HepG2 (cell line): ENCODE measurements around the gene RALB. TPM values are rescaled to one million over a fixed set of nuclear protein-coding genes. Genes with fewer than 3 reads are reported as not detected.
A peak's percentile ranks its signal among the peaks of the same experiment; 100 is the strongest.

ENCODE experiments used
- ATAC-seq: fragments of 200-7000 bp; cut with Tn5 transposase; 3 replicates; pipeline ENCODE4 v1.9.1; 2020; ENCODE audit warnings: mild to moderate bottlenecking, moderate library complexity
- BruUV-seq: library from RNA; stranded (reverse); fragments of 400-500 nt; replicated peaks from 2 replicates; lab custom pipeline; 2021; lab: Mats Ljungman, UMichigan
- CTCF ChIA-PET: fragments of 300-600 bp; formaldehyde crosslinking; extraction: SDS; loops from one replicate; lab custom pipeline; 2021; ENCODE audit warnings: low total read pairs, inconsistent platforms, low intra/inter-chr PET ratio; lab: Yijun Ruan, JAX
- POLR2A ChIA-PET: fragments of 350-600 bp; sonication (Branson Sonifier 250); formaldehyde crosslinking; loops from one replicate; lab custom pipeline; 2020; ENCODE audit warnings: antibody characterized with exemption, inconsistent platforms; lab: Yijun Ruan, JAX
- DNase-seq: peaks from one replicate; pipeline ENCODE4 v3.0.0-alpha.2; 2015; ENCODE audit warnings: low spot score
- FAIRE-seq: peaks from 3 replicates; lab custom pipeline; 2011; peaks lifted over from hg19 to GRCh38; lab: Jason Lieb, UNC
- H2AFZ ChIP-seq: one replicate; pipeline ENCODE4 v1.6.1; 2011; ENCODE audit warnings: low read length, inconsistent platforms
- H3K27ac ChIP-seq: fragments of 300-600 bp; 3 replicates; pipeline ENCODE4 v1.8.0; 2011; ENCODE audit warnings: mixed run types, mild to moderate bottlenecking, mixed read lengths, low read length, inconsistent platforms; ENCODE audit not compliant: insufficient read depth; ENCODE audit errors: extremely low read length
- H3K27me3 ChIP-seq, 2 experiments: fragments of 200-600 bp in 1 of 2; 2 replicates in 1 of 2; 3 replicates in 1 of 2; pipeline versions ENCODE4 v1.6.0 to v1.8.0; 2011; ENCODE audit warnings: low read length in 2 of 2, mild to moderate bottlenecking in 2 of 2, moderate library complexity in 2 of 2, inconsistent platforms in 1 of 2; ENCODE audit not compliant: insufficient read depth in 2 of 2, control insufficient read depth in 1 of 2
- H3K36me3 ChIP-seq, 2 experiments: fragments of 200-600 bp in 1 of 2; replicated peaks in 1 of 2; 2 replicates in 1 of 2; 3 replicates in 1 of 2; pipeline versions ENCODE4 v1.5.1 to v1.8.0; 2011; ENCODE audit warnings: low read length in 2 of 2, inconsistent platforms in 1 of 2; ENCODE audit not compliant: insufficient read depth in 2 of 2, control insufficient read depth in 1 of 2
- H3K4me1 ChIP-seq: 2 replicates; pipeline ENCODE4 v1.5.1; 2012; ENCODE audit warnings: low read length, inconsistent platforms; ENCODE audit not compliant: insufficient read depth
- H3K4me2 ChIP-seq: 2 replicates; pipeline ENCODE4 v1.6.0; 2011; ENCODE audit warnings: low read depth, low read length, inconsistent platforms
- H3K4me3 ChIP-seq, 3 experiments: fragments of 200-600 bp in 1 of 3; sonication (generic), shearing (Covaris generic) in 1 of 3; replicated peaks in 1 of 3; 2 replicates each; pipeline ENCODE4 v1.5.1; 2011 to 2016; ENCODE audit warnings: low read length in 3 of 3, inconsistent platforms in 2 of 3, low read depth in 2 of 3, mild to moderate bottlenecking in 2 of 3, control low read depth in 1 of 3, mixed read lengths in 1 of 3; ENCODE audit not compliant: insufficient read depth in 1 of 3
- H3K79me2 ChIP-seq: one replicate; pipeline ENCODE4 v1.6.1; 2011; ENCODE audit warnings: low read length, inconsistent platforms; ENCODE audit not compliant: insufficient read depth
- H3K9ac ChIP-seq: 2 replicates; pipeline ENCODE4 v1.6.0; 2011; ENCODE audit warnings: mild to moderate bottlenecking, low read depth, low read length, inconsistent platforms; ENCODE audit not compliant: insufficient read depth
- H3K9me3 ChIP-seq: 2 replicates; pipeline ENCODE4 v1.5.1; 2012; ENCODE audit warnings: mild to moderate bottlenecking, low read length
- H4K20me1 ChIP-seq: 2 replicates; pipeline ENCODE4 v1.6.0; 2011; ENCODE audit warnings: inconsistent platforms, mild to moderate bottlenecking, low read length, moderate library complexity; ENCODE audit not compliant: insufficient read depth
- CTCF ChIP-seq: sonication (generic); formaldehyde crosslinking; IDR thresholded peaks from 2 replicates; pipeline ENCODE4 v1.5.0; 2020; ENCODE audit warnings: mild to moderate bottlenecking, missing genetic modification reagents, moderate library complexity
- DMTF1 ChIP-seq: sonication (generic); formaldehyde crosslinking; IDR thresholded peaks from 2 replicates; pipeline ENCODE4 v1.4.0; 2020; ENCODE audit warnings: mild to moderate bottlenecking, missing genetic modification reagents
- EEA1 ChIP-seq: sonication (generic); formaldehyde crosslinking; IDR thresholded peaks from 2 replicates; pipeline ENCODE4 v1.5.1; 2020; ENCODE audit warnings: mild to moderate bottlenecking, missing genetic modification reagents, borderline replicate concordance
- ELF4 ChIP-seq: sonication (generic); formaldehyde crosslinking; IDR thresholded peaks from 2 replicates; pipeline ENCODE4 v1.5.0; 2020; ENCODE audit warnings: missing genetic modification reagents, mild to moderate bottlenecking, moderate library complexity, borderline replicate concordance
- PRMT3 ChIP-seq: sonication (generic); formaldehyde crosslinking; IDR thresholded peaks from 2 replicates; pipeline ENCODE4 v1.8.1; 2022; ENCODE audit warnings: low read depth, mild to moderate bottlenecking, moderate library complexity, missing genetic modification reagents, borderline replicate concordance
- RARA ChIP-seq: IDR thresholded peaks from 2 replicates; pipeline ENCODE4 v1.6.1; 2016; ENCODE audit warnings: missing genetic modification reagents, missing compliant biosample characterization
- STAG1 ChIP-seq: sonication (generic); formaldehyde crosslinking; IDR thresholded peaks from 2 replicates; pipeline ENCODE4 v1.4.0; 2020; ENCODE audit warnings: missing genetic modification reagents
- TRAFD1 ChIP-seq: sonication (generic); formaldehyde crosslinking; IDR thresholded peaks from 2 replicates; pipeline ENCODE4 v1.5.1; 2020; ENCODE audit warnings: missing genetic modification reagents, mild to moderate bottlenecking, borderline replicate concordance
- ZNF263 ChIP-seq: sonication (generic); formaldehyde crosslinking; IDR thresholded peaks from 2 replicates; pipeline ENCODE4 v1.4.0; 2020; ENCODE audit warnings: missing genetic modification reagents
- ZNF776 ChIP-seq: sonication (generic); formaldehyde crosslinking; IDR thresholded peaks from 2 replicates; pipeline ENCODE4 v1.4.0; 2020; ENCODE audit warnings: mild to moderate bottlenecking, missing genetic modification reagents
- ZUFSP ChIP-seq: sonication (generic); formaldehyde crosslinking; IDR thresholded peaks from 2 replicates; pipeline ENCODE4 v1.9.0; 2021; ENCODE audit warnings: missing genetic modification reagents, mild to moderate bottlenecking, borderline replicate concordance
- WGBS: methylation state at CpG from one replicate; pipeline ENCODE4 v1.1.6; 2017; ENCODE audit warnings: low lambda C conversion rate; 5-methylcytosine and 5-hydroxymethylcytosine counted together
- in situ Hi-C: cut with HindIII; loops from 2 replicates; pipeline ENCODE4 v1.10.0; 2017; ENCODE audit warnings: low pct_unique_long_range_greater_than_20kb; ENCODE audit not compliant: extremely low pct_ligation_motif_present
- intact Hi-C: fragments of 100-400 bp; cut with micrococcal nuclease; formaldehyde crosslinking; loops from one replicate; pipeline ENCODE4 v1.10.0; 2022; ENCODE audit not compliant: unreplicated experiment
- polyA plus RNA-seq, 8 experiments: library from polyadenylated mRNA; depleted of rRNA in 3 of 8; stranded (reverse) in 7 of 8; unstranded in 1 of 8; fragments of >200 nt; fragmentation: Illumina TruSeq in 4 of 8; extraction: Trizol in 4 of 8; gene quantifications; 2 replicates each; pipeline versions ENCODE4 v1.2.1 to v1.2.3, GENCODE V29; 2011 to 2016; ENCODE audit warnings: low read depth in 4 of 8, missing spikeins in 1 of 8, mixed read lengths in 1 of 8; ENCODE audit not compliant: insufficient read depth in 1 of 8
- total RNA-seq, 5 experiments: library from RNA; depleted of rRNA; stranded (reverse); fragments of >200 nt; fragmentation: Illumina TruSeq; extraction: Trizol; gene quantifications; 2 replicates each; pipeline ENCODE4 v1.2.3, GENCODE V29; 2016; ENCODE audit warnings: low read depth in 1 of 5

Gene RALB
- total and polyA plus RNA-seq, 2 of the 13 experiments (the other 11 are each of a cell fraction or from before 2014, with no cell fraction given) = 37.8 to 43.2 TPM

GRCh38 chr2:120341977-120342376, 89.3 kb downstream of the RALB start (continued):
- no peak for TF ChIP-seq TRAFD1 (CRISPR knock-in tag)
- TF ChIP-seq PRMT3 = no peak

GRCh38 chr2:120342446-120342845, 89.8 kb downstream of the RALB start:
- Histone ChIP-seq H3K4me3 (no peak overlapping the region), H3K9me3 (no peaks in the 10 kb centered on the region), H3K4me1 (peaks cover 23% of the 10 kb centered on the region)
- 23% methylated on average over 5 of the region's 7 CpGs for WGBS
- intact Hi-C loops = loop anchor here (5.0 kb wide), 1 partner anchor 175 kb away; no protein-coding TSS in a partner anchor
- in situ Hi-C loops = loop anchor here (5.0 to 10.0 kb wide), 4 partner anchors 95 to 335 kb away; no protein-coding TSS in a partner anchor
- TF ChIP-seq ZUFSP (CRISPR knock-in tag) = no peak
- TF ChIP-seq CTCF (CRISPR knock-in tag) = peak; percentile 7; the same call in 1 of the 2 replicates
- no peak for TF ChIP-seq DMTF1
- no peak for TF ChIP-seq RARA (CRISPR knock-in tag)
- TF ChIP-seq ELF4 (CRISPR knock-in tag) = no peak
- TF ChIP-seq ZNF263 (CRISPR knock-in tag) = peak; percentile 88
- TF ChIP-seq EEA1 (CRISPR knock-in tag) = no peak
- TF ChIP-seq STAG1 (CRISPR knock-in tag) = peak; percentile 27; the same call in 1 of the 2 replicates
- no peak for TF ChIP-seq ZNF776 (CRISPR knock-in tag)
- TF ChIP-seq, all 625 proteins: peak for 3
- POLR2A ChIA-PET = interaction anchor here (1.3 to 2.4 kb wide), 2 partner anchors 124 to 222 kb away, joined by 3 to 17 read pairs; no protein-coding TSS in a partner anchor
- H2AFZ ChIP-seq = no peak overlapping the region
- no peaks in the 10 kb centered on the region for H3K79me2 ChIP-seq
- no peak overlapping the region for H3K9ac ChIP-seq
- ATAC-seq (no peak), DNase-seq (no peak), FAIRE-seq (no peak)
- no peak overlapping the region for H3K4me2 ChIP-seq
- no TSS peak for BruUV-seq
- H4K20me1 ChIP-seq = peaks cover 5% of the 10 kb centered on the region; the same call in 1 of the 2 replicates
- no peaks in the 10 kb centered on the region for H3K36me3 ChIP-seq
- peaks cover 24 to 85% of the 10 kb centered on the region in 2 experiments; a peak in 4 of 5 replicates for H3K27me3 ChIP-seq
- CTCF ChIA-PET = interaction anchor here (0.9 to 2.7 kb wide), 9 partner anchors 94 to 338 kb away, joined by 3 to 39 read pairs (median 6); no protein-coding TSS in a partner anchor
- H3K27ac ChIP-seq = no peak overlapping the region
